Measurements from ENCODE around the gene RS1.

DNA sequence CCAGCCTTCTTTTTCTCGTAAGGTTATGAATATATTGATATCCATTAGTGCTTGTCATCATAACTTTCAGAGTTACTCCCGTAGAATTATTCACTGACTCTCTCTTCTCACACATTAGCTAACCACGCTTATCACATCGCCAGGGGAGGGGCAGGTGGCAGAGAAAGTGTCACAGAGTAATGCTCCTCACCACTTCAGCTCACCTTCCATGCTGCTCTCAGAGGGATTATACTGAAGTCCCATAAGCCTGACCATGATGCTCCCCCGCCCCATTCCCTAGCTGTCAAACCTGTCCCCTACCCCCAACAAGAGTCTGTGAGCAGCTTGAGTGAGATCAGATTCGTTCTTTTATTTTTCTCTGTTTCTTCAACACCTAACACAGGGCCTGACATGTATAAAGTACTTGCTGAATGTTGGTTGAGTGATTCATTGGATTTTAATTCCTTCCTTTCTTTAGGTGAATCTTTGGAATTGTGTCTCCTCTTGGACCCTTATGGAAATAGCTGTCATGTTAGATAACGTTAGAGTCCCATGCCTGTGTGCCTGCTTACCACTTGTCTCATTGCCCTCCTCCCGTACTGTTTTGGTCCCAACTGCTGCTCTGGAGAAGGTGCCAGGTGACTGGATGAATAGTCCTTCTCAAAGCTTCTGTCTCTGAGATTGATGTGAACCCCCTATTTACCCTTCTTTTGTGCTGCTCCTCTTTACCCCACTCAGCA, 55.1 kb downstream of the RS1 start:
- TF ChIP-seq RFX5 (IDR thresholded peaks at IDR 0.05; ENCODE audit: low read depth, low read length) (no peak), RCOR1 (IDR thresholded peaks at IDR 0.05; ENCODE audit: insufficient replicate concordance, low read length) (no peak), POLR2A (IDR thresholded peaks at IDR 0.05; ENCODE audit: low read depth, low read length) (no peak)

Data from IMR-90 (cell line).